GM19023 (cell line): ENCODE results near the gene MYPN.
"Not testable (repeated sequence)": the region's sequence is repeated elsewhere in the genome, so short reads cannot be mapped to it uniquely, and the experiment has no call there.

Experiments
- ATAC-seq: cut with Tn5 transposase; IDR thresholded peaks from one replicate; pipeline ENCODE4 v1.9.1; 2021; ENCODE audit warnings: mild to moderate bottlenecking, moderate library complexity; ENCODE audit not compliant: unreplicated experiment

Gene MYPN

DNA sequence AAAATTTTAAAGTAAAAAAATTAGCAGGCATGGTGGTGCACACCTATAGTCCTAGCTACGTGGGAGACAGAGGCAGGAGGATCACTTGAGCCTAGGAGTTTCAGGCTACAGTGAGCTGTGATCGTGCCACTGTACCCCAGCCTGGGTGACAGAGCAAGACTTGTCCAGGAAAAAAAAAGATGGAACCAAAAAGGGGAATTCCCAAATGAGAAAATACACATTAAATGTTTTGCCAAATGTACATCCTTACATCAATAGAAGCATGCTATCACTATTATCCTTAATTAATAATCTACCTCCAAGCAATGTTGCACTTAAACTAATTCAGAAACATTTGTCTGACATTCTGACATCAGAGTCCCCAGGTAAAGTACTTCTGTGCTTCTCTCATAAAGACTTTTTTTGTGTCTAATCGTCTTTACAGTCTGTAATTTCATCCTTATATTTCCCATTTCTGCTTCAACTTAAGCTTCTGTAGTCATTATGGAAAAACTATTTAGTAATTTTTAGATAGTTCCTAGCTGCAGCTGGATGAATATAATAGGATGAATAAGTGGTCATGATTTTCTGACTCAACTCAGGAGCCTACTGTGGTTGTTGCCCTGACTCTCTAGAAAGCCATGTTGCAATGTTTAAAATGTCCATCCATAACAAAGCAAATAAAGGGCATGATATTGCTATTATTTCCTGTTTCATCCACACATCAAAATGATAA is 57.7 kb downstream of the MYPN start:
- no peak for ATAC-seq

DNA sequence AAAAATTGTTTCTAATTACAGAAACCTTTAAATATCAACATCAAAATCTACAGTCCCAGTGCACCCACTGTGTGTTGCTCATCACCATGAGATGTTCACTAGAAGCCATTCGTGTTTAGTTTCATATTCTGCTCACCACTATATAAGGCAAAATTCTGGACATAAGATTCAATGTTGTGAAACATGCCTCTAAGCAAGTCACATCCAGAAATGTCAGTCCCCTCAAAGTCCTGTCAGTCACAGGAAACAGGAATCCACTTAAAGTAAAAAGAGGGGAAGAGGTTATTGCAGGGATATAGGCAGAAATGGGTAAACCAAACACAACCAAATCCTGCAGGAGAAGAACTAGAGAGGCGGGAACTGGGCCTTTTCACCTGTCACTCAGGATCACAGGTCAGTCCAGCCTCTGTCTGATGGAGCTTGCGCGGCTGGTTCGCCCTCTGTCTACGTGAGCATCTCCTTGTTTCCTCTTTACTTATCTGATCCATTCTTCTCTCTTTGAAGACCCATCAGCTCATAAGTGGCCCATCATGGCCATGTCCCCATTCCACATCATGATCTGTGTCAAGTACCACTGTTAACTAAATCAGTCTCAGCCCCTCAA is 58.4 kb downstream of the MYPN start:
- no peak for ATAC-seq

DNA sequence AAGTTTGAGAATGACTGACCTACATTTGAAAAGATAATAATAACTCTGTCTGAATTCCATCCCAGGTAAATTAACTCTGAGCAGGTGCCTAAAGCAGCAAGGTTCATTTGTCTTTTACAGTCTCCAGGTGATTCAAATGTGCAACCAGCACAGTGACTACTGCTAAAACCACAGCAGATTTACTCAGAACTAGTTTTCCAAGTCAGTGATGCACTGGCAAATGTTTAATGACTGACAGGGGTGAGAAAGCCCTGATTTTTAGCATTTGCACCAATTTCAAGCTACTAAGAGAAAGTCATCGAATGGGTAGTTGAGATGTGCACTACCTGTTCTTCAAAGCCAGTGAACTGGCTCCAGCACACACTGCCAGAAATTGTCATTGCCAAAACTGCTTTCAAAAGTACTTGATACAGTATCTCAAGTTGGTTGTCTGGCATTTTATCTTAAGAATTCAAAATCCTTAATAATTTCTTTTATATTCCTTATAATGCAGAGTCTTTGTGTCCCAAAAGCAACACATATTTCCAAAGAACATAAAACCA is 62.3 kb downstream of the MYPN start:
- ATAC-seq = no peak

DNA sequence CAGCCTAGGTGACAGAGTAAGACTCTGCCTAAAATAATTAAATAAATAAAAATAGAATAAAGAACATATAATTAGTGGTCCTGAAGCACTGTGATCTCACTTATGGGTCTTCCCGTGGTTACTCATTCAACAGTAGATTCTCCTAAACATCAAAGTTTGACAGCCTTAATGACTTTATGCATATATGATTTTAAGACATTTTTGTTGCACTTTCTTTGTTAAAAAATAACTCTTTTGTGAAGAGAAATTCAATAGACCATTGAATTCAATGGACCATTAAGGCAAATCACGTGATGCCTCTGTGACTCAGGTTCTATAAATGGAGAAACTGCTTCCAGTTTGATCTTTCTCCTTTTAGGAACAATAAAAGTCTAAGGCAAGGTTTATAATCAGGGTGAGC is 63.0 kb downstream of the MYPN start:
- ATAC-seq = no peak

DNA sequence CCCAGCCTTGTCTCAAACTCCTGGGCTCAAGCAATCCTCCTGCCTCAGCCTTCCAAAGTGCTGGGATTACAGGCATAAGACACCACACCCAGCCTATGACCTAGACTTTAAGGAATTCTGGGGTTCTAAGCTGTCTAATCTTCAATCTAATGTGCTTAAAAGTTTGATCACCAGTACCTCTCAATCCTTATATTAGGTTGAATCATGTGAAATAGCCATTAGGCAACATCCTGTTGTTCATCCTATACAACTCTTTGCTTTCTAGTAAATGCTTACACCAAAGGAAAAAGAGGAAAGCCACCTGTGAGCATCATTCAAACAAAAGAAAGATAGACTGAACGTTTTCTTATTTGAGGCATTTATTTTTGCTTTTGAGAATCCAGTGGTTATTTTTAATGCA is 66.7 kb downstream of the MYPN start:
- no peak for ATAC-seq

DNA sequence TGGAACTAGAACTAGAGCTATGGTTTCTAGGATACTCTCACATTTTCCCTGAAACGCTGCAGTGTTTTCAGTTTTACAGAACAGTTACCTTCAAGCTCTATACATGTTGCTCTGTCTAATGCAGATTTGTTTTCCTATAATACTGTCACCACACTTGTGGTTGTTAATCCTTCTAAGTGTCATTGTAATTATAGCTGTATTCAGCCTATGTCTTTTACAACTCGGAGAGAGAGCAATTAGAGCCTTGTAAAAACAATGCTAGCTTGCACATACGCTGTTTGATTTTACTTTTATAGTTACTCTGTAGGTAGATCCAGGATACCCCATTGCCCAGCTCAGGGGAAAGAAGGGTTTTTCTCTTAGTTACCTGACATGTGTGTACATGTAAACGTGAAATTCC is 67.5 kb downstream of the MYPN start:
- ATAC-seq = no peak

DNA sequence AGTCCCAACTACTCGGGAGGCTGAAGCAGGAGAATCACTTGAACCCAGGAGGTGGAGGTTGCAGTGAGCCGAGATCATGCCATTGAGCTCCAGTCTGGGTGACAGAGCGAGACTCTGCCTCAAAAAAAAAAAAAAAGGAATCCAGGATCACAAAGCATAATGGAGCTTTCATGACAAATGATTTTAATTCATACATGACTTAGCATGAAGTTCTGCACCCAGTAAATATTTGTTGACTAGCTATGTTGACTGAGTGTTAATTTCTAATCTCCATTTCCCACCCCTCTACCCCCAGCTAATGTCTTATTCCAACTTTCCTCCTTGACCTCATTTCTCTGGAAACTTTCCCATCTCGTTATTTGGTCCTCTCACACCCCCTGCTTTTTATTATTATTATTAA is 69.3 kb downstream of the MYPN start:
- ATAC-seq = no peak

DNA sequence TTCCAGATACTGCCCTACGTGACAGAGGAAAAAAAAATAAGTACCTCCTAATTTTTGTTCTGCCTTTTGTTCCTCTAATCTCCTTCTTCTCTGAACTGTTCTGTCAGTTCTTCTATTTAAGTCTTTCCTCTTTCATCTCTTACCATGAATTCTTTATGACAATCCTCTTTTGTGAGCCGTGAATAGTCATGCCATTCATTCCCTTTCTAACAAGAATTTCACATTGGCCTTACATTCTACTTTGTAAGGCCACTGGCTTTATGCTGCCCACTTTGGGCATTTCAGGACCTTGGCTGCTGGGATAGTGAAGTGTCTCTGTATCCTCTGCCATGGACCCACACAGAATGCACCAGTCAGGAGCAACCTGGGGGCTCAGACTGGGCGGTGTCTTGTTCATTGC is 69.7 kb downstream of the MYPN start:
- ATAC-seq = no peak

DNA sequence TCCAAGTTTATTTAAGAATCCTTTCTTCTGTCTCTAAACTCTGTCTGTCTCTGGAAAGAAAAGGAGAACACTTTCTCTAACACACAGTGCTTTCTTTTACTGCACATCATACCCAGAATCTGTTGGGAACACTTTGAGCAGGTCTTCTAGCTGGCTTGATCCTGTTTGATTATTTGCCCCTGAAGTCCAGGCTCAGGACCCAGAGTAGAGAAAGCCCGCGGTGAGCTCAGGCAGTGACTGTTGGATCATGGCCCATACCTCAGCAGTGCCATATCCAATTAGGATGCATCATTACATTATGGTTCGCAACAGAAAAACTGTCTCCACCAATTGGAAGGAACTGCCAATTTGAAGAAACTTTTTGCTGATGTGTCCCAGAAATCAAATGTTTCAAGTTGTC is 71.2 kb downstream of the MYPN start:
- ATAC-seq = no peak

DNA sequence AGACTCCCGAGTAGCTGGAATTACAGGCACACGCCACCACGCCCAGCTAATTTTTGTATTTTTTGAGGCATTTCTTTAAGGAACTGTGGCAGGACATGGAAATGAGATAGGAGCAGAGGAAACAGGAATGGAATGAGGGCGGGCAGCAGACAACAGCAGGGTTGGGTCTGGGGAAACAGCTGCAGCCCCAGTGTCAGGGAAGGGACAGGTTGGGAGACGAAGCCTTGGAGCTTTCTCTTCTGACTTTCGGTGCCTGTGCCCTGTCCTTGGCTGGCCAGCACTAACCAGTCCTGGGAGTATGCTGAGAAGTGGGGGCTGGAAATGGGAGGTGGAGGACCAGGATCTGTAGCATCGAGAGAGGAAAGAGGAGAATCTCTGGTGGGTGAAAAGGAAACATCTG is 75.3 kb downstream of the MYPN start:
- no peak for ATAC-seq

DNA sequence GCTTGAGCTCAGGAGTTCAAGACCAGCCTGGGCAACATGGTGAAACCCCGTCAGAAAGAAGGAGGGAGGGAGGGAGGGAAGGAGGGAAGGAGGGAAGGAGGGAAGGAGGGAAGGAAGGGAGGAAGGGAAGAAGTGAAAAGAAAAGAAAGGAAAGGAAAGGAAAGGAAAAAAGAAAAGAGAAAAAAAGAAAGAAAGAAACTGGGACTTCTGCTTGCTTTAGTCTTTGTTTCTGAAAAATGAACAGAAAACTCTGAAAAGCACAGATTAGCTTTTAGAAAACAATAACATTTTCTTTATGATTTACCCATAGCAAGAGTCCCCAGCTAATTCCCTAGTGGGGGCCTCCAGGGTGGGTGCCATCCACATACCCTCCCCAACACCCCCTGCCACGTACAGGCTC is 75.8 kb downstream of the MYPN start:
- ATAC-seq = no peak

DNA sequence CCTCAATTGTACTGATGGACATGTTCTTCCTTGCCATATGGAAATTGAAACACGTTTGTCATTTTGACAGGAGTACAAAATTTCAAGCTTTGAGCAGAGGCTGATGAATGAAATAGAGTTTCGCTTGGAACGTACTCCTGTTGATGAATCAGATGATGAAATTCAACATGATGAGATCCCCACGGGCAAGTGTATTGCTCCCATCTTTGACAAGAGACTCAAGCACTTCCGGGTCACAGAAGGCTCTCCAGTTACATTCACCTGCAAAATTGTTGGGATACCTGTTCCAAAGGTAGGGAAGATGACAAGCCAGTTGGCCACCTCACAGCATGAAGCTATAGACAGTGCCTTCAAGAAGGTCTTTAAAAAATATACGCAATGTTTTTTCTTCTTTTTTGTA is 79.5 kb downstream of the MYPN start:
- ATAC-seq = no peak

DNA sequence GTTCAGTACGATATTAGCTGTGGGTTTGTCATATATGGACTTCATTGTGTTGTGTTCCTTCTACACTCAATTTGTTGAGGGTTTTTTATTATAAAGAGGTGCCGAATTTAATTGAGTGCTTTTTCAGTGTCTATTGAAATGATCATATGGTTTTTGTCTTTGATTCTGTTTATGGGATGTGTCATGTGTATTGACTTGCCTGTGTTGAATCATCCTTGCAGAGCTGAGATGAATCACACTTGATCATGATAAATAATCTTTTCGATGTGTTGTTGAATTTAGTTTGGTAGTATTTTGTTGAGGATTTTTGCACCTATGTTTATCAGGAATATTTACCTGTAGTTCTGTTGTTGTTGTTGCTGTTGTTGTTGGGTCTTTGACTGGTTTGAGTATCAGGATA is 82.8 kb downstream of the MYPN start:
- no peak for ATAC-seq

DNA sequence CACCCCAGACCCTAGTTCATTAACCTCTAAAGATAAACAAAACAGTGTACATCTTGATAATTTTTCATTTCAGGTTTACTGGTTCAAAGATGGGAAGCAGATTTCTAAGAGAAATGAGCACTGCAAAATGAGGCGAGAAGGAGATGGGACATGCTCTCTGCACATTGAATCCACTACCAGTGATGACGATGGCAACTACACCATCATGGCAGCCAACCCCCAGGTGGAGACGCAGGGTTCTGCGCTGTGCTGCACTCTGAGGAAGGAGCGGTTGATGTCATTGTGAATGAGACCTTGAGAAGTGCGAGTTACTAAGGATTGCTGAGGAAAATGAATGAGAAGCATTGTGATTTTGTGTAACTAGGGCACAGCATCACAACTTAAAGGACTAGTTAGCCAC is 85.0 kb downstream of the MYPN start:
- no peak for ATAC-seq

DNA sequence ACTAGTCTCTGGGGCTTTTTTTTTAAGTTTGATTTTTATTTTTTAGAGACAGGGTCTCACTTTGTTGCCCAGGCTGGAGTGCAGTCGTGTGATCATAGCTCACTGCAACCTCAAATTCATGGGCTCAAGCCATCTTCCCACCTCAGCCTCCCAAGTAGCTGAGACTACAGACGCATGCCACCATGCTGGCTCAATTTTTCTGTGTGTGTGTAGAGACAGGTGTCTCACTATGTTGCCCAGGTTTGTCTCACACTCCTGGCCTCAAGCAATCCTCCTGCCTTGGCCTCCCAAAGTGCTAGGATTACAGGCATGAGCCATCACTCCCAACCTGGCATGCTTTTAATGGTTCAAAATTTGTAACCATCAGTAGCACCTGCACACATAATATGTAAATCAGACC is 86.5 kb downstream of the MYPN start:
- not testable (repeated sequence) for ATAC-seq

DNA sequence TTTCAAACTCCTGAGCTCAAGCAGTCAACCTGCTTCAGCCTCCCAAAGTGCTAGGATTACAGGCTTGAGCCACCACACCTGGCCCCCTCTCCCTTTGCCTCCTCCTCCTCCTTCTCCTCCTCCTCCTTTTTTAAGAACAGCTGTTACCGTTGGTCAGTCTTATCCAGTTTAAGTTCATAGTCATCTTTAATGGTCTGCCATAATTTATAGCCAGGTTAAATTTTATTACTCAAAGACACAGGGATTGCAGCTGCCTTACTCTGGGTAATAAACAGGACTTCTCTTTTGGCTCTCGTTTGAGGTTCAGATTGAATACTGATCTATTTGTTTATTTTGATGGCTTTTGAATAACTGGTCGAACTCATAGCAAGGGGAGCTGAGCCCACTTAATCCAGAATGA is 87.4 kb downstream of the MYPN start:
- no peak for ATAC-seq

DNA sequence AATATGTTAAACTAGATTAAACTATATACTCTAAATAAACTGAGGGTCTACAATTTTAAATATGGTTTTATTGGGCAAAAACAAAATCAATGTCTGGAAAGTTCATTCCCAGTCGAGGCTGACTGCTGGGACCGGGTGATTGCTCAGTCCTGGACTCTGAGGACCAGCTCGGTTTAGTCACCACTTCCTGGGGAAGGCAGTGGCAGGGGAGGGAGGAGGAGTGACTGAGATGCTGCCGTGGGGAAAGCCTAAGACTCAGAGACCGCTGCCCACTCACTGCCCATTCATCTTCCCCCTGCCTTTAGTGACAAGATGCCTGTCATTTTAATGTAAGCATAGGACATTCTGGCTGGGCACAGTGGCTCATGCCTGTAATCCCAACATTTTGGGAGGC is 93.7 kb downstream of the MYPN start:
- ATAC-seq = no peak

DNA sequence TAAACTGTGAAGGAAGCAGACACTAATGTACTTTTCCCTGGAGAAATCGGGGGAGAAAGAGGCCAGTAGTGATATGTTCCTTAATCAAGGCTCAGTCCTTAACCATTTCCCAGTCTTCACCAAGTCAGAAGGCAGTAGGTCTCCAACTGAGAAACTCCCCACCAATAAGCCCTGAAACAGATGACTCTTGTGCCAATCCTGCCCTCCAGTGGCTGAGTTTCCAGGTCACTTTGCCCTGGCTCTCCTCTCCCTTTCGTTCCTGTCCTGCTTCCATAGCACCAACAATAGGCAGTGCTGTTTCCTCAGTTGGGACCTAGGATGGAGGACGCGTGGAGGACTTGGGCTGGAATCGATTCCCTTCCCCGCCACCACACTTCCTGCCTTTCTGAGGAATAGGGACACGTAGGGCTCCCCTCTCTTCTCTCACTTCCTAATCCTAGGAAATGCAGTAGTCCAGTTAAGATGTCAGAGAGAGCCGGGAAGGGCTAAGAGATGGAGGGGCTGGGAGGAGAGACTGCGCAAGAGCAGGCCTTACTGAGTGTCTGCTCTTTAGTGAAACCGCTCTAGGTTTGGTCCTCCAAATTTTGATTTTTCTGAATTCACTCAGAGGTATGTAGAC is 99.2 kb downstream of the MYPN start:
- no peak for ATAC-seq

DNA sequence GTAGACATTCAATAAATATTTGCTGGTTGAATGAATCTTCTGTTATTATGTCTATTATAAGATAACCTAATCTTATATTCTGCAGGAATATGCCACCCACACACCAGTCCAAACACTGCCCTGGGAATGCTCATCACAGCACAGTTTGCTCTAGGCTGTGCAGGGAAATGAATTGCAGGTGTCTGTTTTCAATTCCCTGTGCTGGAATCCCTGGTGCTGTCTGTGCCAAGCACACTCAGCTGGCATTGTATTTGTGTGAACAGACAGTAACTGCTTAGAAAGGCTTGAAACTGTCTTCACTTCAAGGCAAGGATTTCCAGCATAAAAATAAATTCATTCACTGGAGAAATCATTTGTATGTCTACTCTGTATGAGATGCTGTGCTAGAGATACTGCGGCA is 102.4 kb downstream of the MYPN start:
- no peak for ATAC-seq

DNA sequence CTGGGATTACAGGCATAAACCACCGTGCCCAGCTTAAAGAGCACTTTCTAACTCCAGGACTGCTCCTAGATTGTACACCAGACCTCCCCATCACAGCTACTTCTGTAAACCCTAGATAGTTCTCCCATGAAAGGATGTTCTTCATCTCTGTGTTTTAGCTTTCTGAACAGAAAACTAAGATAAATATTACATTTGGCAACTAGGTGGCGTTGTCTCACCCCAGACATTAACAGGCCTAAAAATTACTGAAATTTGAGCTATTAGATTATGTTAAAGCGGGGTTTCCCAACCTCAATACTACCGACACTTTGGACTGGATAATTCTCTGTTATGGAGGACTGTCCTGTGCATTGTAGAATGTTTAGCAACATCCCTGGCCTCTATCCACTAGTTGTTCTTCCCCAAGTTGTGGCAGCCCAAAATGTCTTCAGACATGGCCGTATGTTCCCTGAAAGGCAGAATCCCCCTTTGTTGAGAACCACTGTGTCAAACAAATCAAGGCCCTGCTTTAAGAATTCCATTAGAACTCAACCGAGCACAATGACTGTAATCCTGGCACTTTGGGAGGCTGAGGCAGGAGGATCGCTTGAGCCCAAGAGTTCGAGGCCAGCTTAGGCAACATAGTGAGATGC is 103.5 kb downstream of the MYPN start:
- ATAC-seq = no peak

DNA sequence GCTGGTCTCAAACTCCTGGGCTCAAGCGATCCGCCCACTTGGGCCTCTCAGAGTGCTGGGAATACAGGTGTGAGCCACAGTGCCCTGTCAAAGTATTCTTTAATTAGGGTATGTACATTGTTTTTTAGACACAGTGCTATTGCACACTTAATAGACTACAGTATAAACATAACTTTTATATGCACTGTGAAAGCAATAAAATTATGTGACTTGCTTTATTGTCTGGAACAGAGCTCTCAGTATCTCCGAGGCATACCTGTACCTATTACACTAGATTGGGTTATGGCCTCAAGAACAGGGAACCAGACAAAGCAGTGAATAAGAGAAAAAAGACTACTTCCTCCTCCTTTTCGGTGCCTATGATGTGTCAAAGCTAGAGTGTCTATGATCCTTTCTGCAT is 109.5 kb downstream of the MYPN start:
- ATAC-seq = no peak

DNA sequence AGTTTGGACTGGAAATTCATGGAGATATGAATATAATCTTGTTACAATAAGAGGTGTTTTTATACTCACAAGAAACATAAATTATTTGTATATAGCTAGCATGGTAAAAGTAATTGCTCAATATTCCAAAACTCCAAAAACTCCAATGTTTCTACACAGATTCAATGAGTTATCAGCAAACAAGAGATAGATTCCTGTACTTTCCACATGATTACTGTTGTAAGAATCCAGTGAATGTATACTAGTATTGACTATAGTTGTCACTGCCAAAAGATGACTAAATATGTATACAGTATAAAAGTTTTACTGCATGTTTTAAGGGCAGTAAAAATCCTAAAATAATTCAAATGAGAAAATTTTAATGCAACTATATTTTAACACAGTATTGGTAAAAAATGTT is 111.9 kb downstream of the MYPN start:
- ATAC-seq = no peak
